Ovary (tissue), 3 donors: ENCODE results near the gene DCAF8.

Experiments used
- CTCF ChIP-seq, 3 donors: fragments of 450-650 bp in 2 of 3; fragments of 200-600 bp in 1 of 3; IDR thresholded peaks; one replicate each; pipeline versions ENCODE4 v1.5.1 to v1.8.0; 2016 to 2022; ENCODE audit warnings: antibody characterized with exemption in 3 of 3, mild to moderate bottlenecking in 1 of 3
- EP300 ChIP-seq: sonication (generic); formaldehyde crosslinking; IDR thresholded peaks from one replicate; pipeline ENCODE4 v1.6.1; 2017; ENCODE audit warnings: antibody characterized with exemption
- POLR2A ChIP-seq: fragments of 450-650 bp; IDR thresholded peaks from one replicate; pipeline ENCODE4 v1.6.1; 2017; ENCODE audit warnings: antibody characterized with exemption, mild to moderate bottlenecking, moderate library complexity
- donor health status: DM: no; HTN: no; CAD: no.

GRCh38 chr1:160192234-160192633, 70.1 kb downstream of the DCAF8 start:
- TF ChIP-seq POLR2A, result no peak
- TF ChIP-seq CTCF (IDR thresholded peaks at IDR 0.05), result no peak
- TF ChIP-seq EP300, result no peak
